Measurements from ENCODE around the gene CPVL.

Gene CPVL

GRCh38 chr7:29170781-29171180, 24.4 kb upstream of the CPVL start:
- H3K36me3 Mint-ChIP-seq: no peaks in the 10 kb centered on the region
- ATAC-seq (ENCODE audit: low read depth): no peak

GRCh38 chr7:29167721-29168120, 21.4 kb upstream of the CPVL start:
- Mint-ChIP-seq H3K36me3 (no peaks in the 10 kb centered on the region), H3K27ac (no peak overlapping the region)

More at GRCh38 chr7:29170781-29171180, 24.4 kb upstream of the CPVL start:
- no peak overlapping the region for H3K4me3 Mint-ChIP-seq
- peaks cover 8% of the 10 kb centered on the region for H3K27me3 Mint-ChIP-seq
- DNase-seq (ENCODE audit: low spot score in 2 of 2): no peak
- no peak overlapping the region for H3K27ac Mint-ChIP-seq
- H3K9me3 Mint-ChIP-seq: peaks cover 5% of the 10 kb centered on the region
- no peaks in the 10 kb centered on the region for H3K4me1 Mint-ChIP-seq

GRCh38 chr7:29163854-29164253, 17.5 kb upstream of the CPVL start:
- H3K4me1 Mint-ChIP-seq: no peaks in the 10 kb centered on the region
- ATAC-seq (ENCODE audit: low read depth) (no peak), DNase-seq (ENCODE audit: low spot score in 2 of 2) (no peak)
- peaks cover 5% of the 10 kb centered on the region for H3K9me3 Mint-ChIP-seq
- no peak overlapping the region for H3K4me3 Mint-ChIP-seq
- no peaks in the 10 kb centered on the region for H3K36me3 Mint-ChIP-seq
- H3K27ac Mint-ChIP-seq: no peak overlapping the region
- H3K27me3 Mint-ChIP-seq: peaks cover 11% of the 10 kb centered on the region

More at GRCh38 chr7:29167721-29168120, 21.4 kb upstream of the CPVL start:
- ATAC-seq (ENCODE audit: low read depth) (no peak), DNase-seq (ENCODE audit: low spot score in 2 of 2) (no peak)
- H3K4me3 Mint-ChIP-seq: no peak overlapping the region
- peaks cover 4% of the 10 kb centered on the region for H3K27me3 Mint-ChIP-seq
- peaks cover 3% of the 10 kb centered on the region for H3K9me3 Mint-ChIP-seq
- H3K4me1 Mint-ChIP-seq: no peaks in the 10 kb centered on the region

GRCh38 chr7:29162577-29162976, 16.2 kb upstream of the CPVL start:
- H3K27ac Mint-ChIP-seq: no peak overlapping the region
- no peaks in the 10 kb centered on the region for H3K4me1 Mint-ChIP-seq
- H3K4me3 Mint-ChIP-seq: no peak overlapping the region
- H3K36me3 Mint-ChIP-seq: no peaks in the 10 kb centered on the region
- H3K9me3 Mint-ChIP-seq: peaks cover 5% of the 10 kb centered on the region
- H3K27me3 Mint-ChIP-seq: peaks cover 15% of the 10 kb centered on the region
- no peak for DNase-seq (ENCODE audit: low spot score in 2 of 2)
- no peak for ATAC-seq (ENCODE audit: low read depth)

- H3K36me3 Mint-ChIP-seq: no peaks in the 10 kb centered on the region
- ATAC-seq (ENCODE audit: low read depth) (no peak), DNase-seq (ENCODE audit: low spot score in 2 of 2) (no peak)
- no peak overlapping the region for H3K4me3 Mint-ChIP-seq
- no peaks in the 10 kb centered on the region for H3K4me1 Mint-ChIP-seq
- no peak overlapping the region for H3K27ac Mint-ChIP-seq
- peaks cover 3% of the 10 kb centered on the region for H3K9me3 Mint-ChIP-seq
- H3K27me3 Mint-ChIP-seq: peaks cover 17% of the 10 kb centered on the region
These were observed 14.9 kb upstream of the CPVL start for GRCh38 chr7:29161231-29161630.

GRCh38 chr7:29160080-29160479, 13.7 kb upstream of the CPVL start:
- DNase-seq (ENCODE audit: low spot score in 2 of 2) (no peak), ATAC-seq (ENCODE audit: low read depth) (no peak)
- Mint-ChIP-seq H3K9me3 (peaks cover 2% of the 10 kb centered on the region), H3K4me3 (no peak overlapping the region), H3K27me3 (peaks cover 17% of the 10 kb centered on the region), H3K4me1 (no peaks in the 10 kb centered on the region), H3K36me3 (no peaks in the 10 kb centered on the region), H3K27ac (no peak overlapping the region)

- Mint-ChIP-seq H3K4me1 (no peaks in the 10 kb centered on the region), H3K36me3 (no peaks in the 10 kb centered on the region), H3K27me3 (peaks cover 19% of the 10 kb centered on the region), H3K4me3 (no peak overlapping the region), H3K9me3 (peaks cover 2% of the 10 kb centered on the region), H3K27ac (no peak overlapping the region)
- ATAC-seq (ENCODE audit: low read depth) (no peak), DNase-seq (ENCODE audit: low spot score in 2 of 2) (no peak)
These were observed 12.6 kb upstream of the CPVL start for GRCh38 chr7:29158795-29159423.

GRCh38 chr7:29156907-29157452, 10.6 kb upstream of the CPVL start:
- peaks cover 21% of the 10 kb centered on the region for H3K27me3 Mint-ChIP-seq
- H3K27ac Mint-ChIP-seq: no peak overlapping the region
- H3K4me1 Mint-ChIP-seq: no peaks in the 10 kb centered on the region
- H3K4me3 Mint-ChIP-seq: no peak overlapping the region
- H3K36me3 Mint-ChIP-seq: no peaks in the 10 kb centered on the region
- ATAC-seq (ENCODE audit: low read depth): no peak
- H3K9me3 Mint-ChIP-seq: peaks cover 2% of the 10 kb centered on the region
- no peak for DNase-seq (ENCODE audit: low spot score in 2 of 2)

GRCh38 chr7:29154076-29154475, 7.7 kb upstream of the CPVL start:
- Mint-ChIP-seq H3K27ac (no peak overlapping the region), H3K36me3 (no peaks in the 10 kb centered on the region), H3K4me1 (no peaks in the 10 kb centered on the region), H3K4me3 (no peak overlapping the region), H3K9me3 (no peaks in the 10 kb centered on the region), H3K27me3 (peaks cover 12% of the 10 kb centered on the region)
- ATAC-seq (ENCODE audit: low read depth) (no peak), DNase-seq (ENCODE audit: low spot score in 2 of 2) (no peak)

- Mint-ChIP-seq H3K36me3 (no peaks in the 10 kb centered on the region), H3K27ac (no peak overlapping the region), H3K27me3 (peaks cover 13% of the 10 kb centered on the region), H3K9me3 (no peaks in the 10 kb centered on the region), H3K4me1 (peaks cover 9% of the 10 kb centered on the region), H3K4me3 (no peak overlapping the region)
- DNase-seq (ENCODE audit: low spot score in 2 of 2) (no peak), ATAC-seq (ENCODE audit: low read depth) (no peak)
These were observed 4.5 kb upstream of the CPVL start for GRCh38 chr7:29150856-29151255.

GRCh38 chr7:29149036-29149435, 2.7 kb upstream of the CPVL start:
- Mint-ChIP-seq H3K4me3 (no peak overlapping the region), H3K27ac (no peak overlapping the region), H3K27me3 (peaks cover 13% of the 10 kb centered on the region)

GRCh38 chr7:29147821-29148220, 1.5 kb upstream of the CPVL start:
- Mint-ChIP-seq H3K27me3 (peaks cover 14% of the 10 kb centered on the region), H3K36me3 (no peaks in the 10 kb centered on the region), H3K27ac (no peak overlapping the region), H3K9me3 (no peaks in the 10 kb centered on the region), H3K4me1 (peaks cover 9% of the 10 kb centered on the region), H3K4me3 (no peak overlapping the region)
- no peak for DNase-seq (ENCODE audit: low spot score in 2 of 2)
- no peak for ATAC-seq (ENCODE audit: low read depth)

More at GRCh38 chr7:29149036-29149435, 2.7 kb upstream of the CPVL start:
- Mint-ChIP-seq H3K4me1 (peaks cover 9% of the 10 kb centered on the region), H3K9me3 (no peaks in the 10 kb centered on the region), H3K36me3 (no peaks in the 10 kb centered on the region)
- no peak for ATAC-seq (ENCODE audit: low read depth)
- no peak for DNase-seq (ENCODE audit: low spot score in 2 of 2)

- peaks cover 9% of the 10 kb centered on the region for H3K4me1 Mint-ChIP-seq
- no peaks in the 10 kb centered on the region for H3K9me3 Mint-ChIP-seq
- no peak overlapping the region for H3K27ac Mint-ChIP-seq
- H3K36me3 Mint-ChIP-seq: no peaks in the 10 kb centered on the region
- peaks cover 15% of the 10 kb centered on the region for H3K27me3 Mint-ChIP-seq
- DNase-seq (ENCODE audit: low spot score in 2 of 2) (no peak), ATAC-seq (ENCODE audit: low read depth) (no peak)
- no peak overlapping the region for H3K4me3 Mint-ChIP-seq
These were observed 712 bp upstream of the CPVL start for GRCh38 chr7:29146888-29147609.

GRCh38 chr7:29145553-29146056, 732 bp downstream of the CPVL start:
- Mint-ChIP-seq H3K27ac (no peak overlapping the region), H3K9me3 (no peaks in the 10 kb centered on the region), H3K36me3 (no peaks in the 10 kb centered on the region), H3K27me3 (peaks cover 15% of the 10 kb centered on the region), H3K4me3 (no peak overlapping the region), H3K4me1 (peaks cover 9% of the 10 kb centered on the region)
- ATAC-seq (ENCODE audit: low read depth) (no peak), DNase-seq (ENCODE audit: low spot score in 2 of 2) (no peak)

All from memory B cell (primary cell).